ENCODE measurements around the gene NTM. TPM values are rescaled to one million over a fixed set of nuclear protein-coding genes. Genes with fewer than 3 reads are reported as not detected.
A peak's percentile ranks its signal among the peaks of the same experiment; 100 is the strongest.

The NTM gene
- total RNA-seq, 2 donors from 2014 or later = 1.7 to 3.6 TPM

- Mint-ChIP-seq H3K27me3 (ENCODE audit: insufficient read depth) (peaks cover 2% of the 10 kb centered on the region), H3K4me1 (peaks cover 12% of the 10 kb centered on the region)
- DNase-seq = no peak
These were observed 667.5 kb downstream of the NTM start for GRCh38 chr11:132037956-132038355.

GRCh38 chr11:132039521-132039920, 669.1 kb downstream of the NTM start:
- H3K9ac ChIP-seq (ENCODE audit: extremely low read depth, low read length, poor library complexity, severe bottlenecking) = no peak overlapping the region

More at GRCh38 chr11:132037956-132038355, 667.5 kb downstream of the NTM start:
- Histone ChIP-seq H3K27ac (ENCODE audit: low read depth, low read length) (no peak overlapping the region), H3K9me3 (ENCODE audit: control insufficient read depth, low read length) (no peaks in the 10 kb centered on the region), H3K9ac (ENCODE audit: extremely low read depth, low read length, poor library complexity, severe bottlenecking) (no peak overlapping the region), H3K4me1 (ENCODE audit: control insufficient read depth, insufficient read depth, low read length) (no peaks in the 10 kb centered on the region), H3K4me3 (ENCODE audit: low read length) (no peak overlapping the region), H3K36me3 (ENCODE audit: control insufficient read depth, insufficient read depth, low read length) (no peaks in the 10 kb centered on the region), H3K27me3 (ENCODE audit: control insufficient read depth, insufficient read depth, low read length, poor library complexity, severe bottlenecking) (no peaks in the 10 kb centered on the region)
- 88 to 100% methylated on average over 1 to 4 of the region's 4 CpGs for WGBS, 2 experiments (ENCODE audit: insufficient coverage in 1 of 2, insufficient read length in 1 of 2)
- H3K4me3 Mint-ChIP-seq = no peak overlapping the region
- no peaks in the 10 kb centered on the region for H3K36me3 Mint-ChIP-seq (ENCODE audit: low read depth)
- no peak for TF ChIP-seq CTCF (conservative IDR thresholded peaks at IDR 0.05)
- peak overlapping the region; percentile 19 for H3K27ac Mint-ChIP-seq
- no peaks in the 10 kb centered on the region for H3K9me3 Mint-ChIP-seq

GRCh38 chr11:132042296-132042695, 671.9 kb downstream of the NTM start:
- Histone ChIP-seq H3K27ac (ENCODE audit: low read depth, low read length) (no peak overlapping the region), H3K36me3 (ENCODE audit: control insufficient read depth, insufficient read depth, low read length) (no peaks in the 10 kb centered on the region), H3K9me3 (ENCODE audit: control insufficient read depth, low read length) (no peaks in the 10 kb centered on the region), H3K27me3 (ENCODE audit: control insufficient read depth, insufficient read depth, low read length, poor library complexity, severe bottlenecking) (no peaks in the 10 kb centered on the region), H3K4me3 (ENCODE audit: low read length) (no peak overlapping the region), H3K4me1 (ENCODE audit: control insufficient read depth, insufficient read depth, low read length) (no peaks in the 10 kb centered on the region), H3K9ac (ENCODE audit: extremely low read depth, low read length, poor library complexity, severe bottlenecking) (no peak overlapping the region)
- H3K9me3 Mint-ChIP-seq = no peaks in the 10 kb centered on the region
- no peak for TF ChIP-seq CTCF (conservative IDR thresholded peaks at IDR 0.05)
- H3K36me3 Mint-ChIP-seq (ENCODE audit: low read depth) = no peaks in the 10 kb centered on the region
- peaks cover 7% of the 10 kb centered on the region for H3K4me1 Mint-ChIP-seq
- no peak overlapping the region for H3K27ac Mint-ChIP-seq
- H3K4me3 Mint-ChIP-seq = no peak overlapping the region
- no peaks in the 10 kb centered on the region for H3K27me3 Mint-ChIP-seq (ENCODE audit: insufficient read depth)
- WGBS, 2 experiments (ENCODE audit: insufficient coverage in 1 of 2, insufficient read length in 1 of 2) = 75 to 83% methylated on average over 2 of the region's 2 CpGs
- no peak for DNase-seq

More at GRCh38 chr11:132039521-132039920, 669.1 kb downstream of the NTM start:
- Mint-ChIP-seq H3K36me3 (ENCODE audit: low read depth) (no peaks in the 10 kb centered on the region), H3K9me3 (no peaks in the 10 kb centered on the region), H3K4me1 (peaks cover 12% of the 10 kb centered on the region), H3K27ac (no peak overlapping the region), H3K4me3 (no peak overlapping the region), H3K27me3 (ENCODE audit: insufficient read depth) (no peaks in the 10 kb centered on the region)
- Histone ChIP-seq H3K36me3 (ENCODE audit: control insufficient read depth, insufficient read depth, low read length) (no peaks in the 10 kb centered on the region), H3K9me3 (ENCODE audit: control insufficient read depth, low read length) (no peaks in the 10 kb centered on the region), H3K4me3 (ENCODE audit: low read length) (no peak overlapping the region), H3K27me3 (ENCODE audit: control insufficient read depth, insufficient read depth, low read length, poor library complexity, severe bottlenecking) (no peaks in the 10 kb centered on the region), H3K27ac (ENCODE audit: low read depth, low read length) (no peak overlapping the region), H3K4me1 (ENCODE audit: control insufficient read depth, insufficient read depth, low read length) (no peaks in the 10 kb centered on the region)
- TF ChIP-seq CTCF (conservative IDR thresholded peaks at IDR 0.05) = no peak
- 93 to 95% methylated on average over 7 of the region's 7 CpGs for WGBS, 2 experiments (ENCODE audit: insufficient coverage in 1 of 2, insufficient read length in 1 of 2)
- DNase-seq = no peak
